HepG2 (cell line): ENCODE measurements around the gene KLF11. TPM values are rescaled to one million over a fixed set of nuclear protein-coding genes. Genes with fewer than 3 reads are reported as not detected.

Experiments used
- ATF7 ChIP-seq, 2 experiments: fragments of 450-650 bp in 1 of 2; sonication (generic) in 1 of 2; formaldehyde crosslinking in 1 of 2; IDR thresholded peaks; 2 replicates each; pipeline versions ENCODE4 v1.4.0 to v1.6.1; 2016 to 2020; ENCODE audit warnings: antibody characterized with exemption in 1 of 2, mild to moderate bottlenecking in 1 of 2, missing genetic modification reagents in 1 of 2
- CEBPB ChIP-seq: IDR thresholded peaks from 2 replicates; pipeline ENCODE4 v1.6.1; 2011; ENCODE audit warnings: low read depth, low read length, improper control_type of control experiment, borderline replicate concordance
- ETS1 ChIP-seq: sonication (generic); formaldehyde crosslinking; IDR thresholded peaks from 2 replicates; pipeline ENCODE4 v1.4.0; 2020; ENCODE audit warnings: missing genetic modification reagents
- FOXP1 ChIP-seq, 2 experiments: fragments of 450-650 bp in 1 of 2; IDR thresholded peaks; 2 replicates each; pipeline ENCODE4 v1.6.1; 2017 to 2018; ENCODE audit warnings: antibody characterized with exemption in 1 of 2
- GATAD1 ChIP-seq: IDR thresholded peaks from 2 replicates; pipeline ENCODE4 v1.6.1; 2016; ENCODE audit warnings: missing genetic modification reagents, missing compliant biosample characterization
- GATAD2A ChIP-seq: IDR thresholded peaks from 2 replicates; pipeline ENCODE4 v1.6.1; 2016
- HDAC1 ChIP-seq: sonication (generic); formaldehyde crosslinking; IDR thresholded peaks from 2 replicates; pipeline ENCODE4 v1.5.1; 2020; ENCODE audit warnings: mild to moderate bottlenecking, missing genetic modification reagents
- HMG20A ChIP-seq: IDR thresholded peaks from 2 replicates; pipeline ENCODE4 v1.6.1; 2016; ENCODE audit warnings: borderline replicate concordance
- HNRNPH1 ChIP-seq: fragments of 200-400 bp; formaldehyde crosslinking; optimal IDR thresholded peaks from 2 replicates; pipeline ENCODE3; 2017; ENCODE audit warnings: mild to moderate bottlenecking, low read depth, low read length
- HOXA5 ChIP-seq: sonication (generic); formaldehyde crosslinking; IDR thresholded peaks from 2 replicates; pipeline ENCODE4 v1.4.0; 2020; ENCODE audit warnings: missing genetic modification reagents
- IRF2 ChIP-seq: IDR thresholded peaks from 2 replicates; pipeline ENCODE4 v1.6.1; 2018; ENCODE audit warnings: missing genetic modification reagents, missing compliant biosample characterization
- KAT8 ChIP-seq: IDR thresholded peaks from 2 replicates; pipeline ENCODE4 v1.6.1; 2016; ENCODE audit warnings: missing genetic modification reagents, missing compliant biosample characterization
- KDM2A ChIP-seq: sonication (generic); formaldehyde crosslinking; IDR thresholded peaks from 2 replicates; pipeline ENCODE4 v1.4.0; 2020; ENCODE audit warnings: low read depth, missing genetic modification reagents, borderline replicate concordance
- KDM4B ChIP-seq: sonication (generic); formaldehyde crosslinking; IDR thresholded peaks from 2 replicates; pipeline ENCODE4 v1.4.0; 2020; ENCODE audit warnings: missing genetic modification reagents
- KLF16 ChIP-seq, 2 experiments: sonication (generic) in 1 of 2; formaldehyde crosslinking in 1 of 2; IDR thresholded peaks; 2 replicates each; pipeline versions ENCODE4 v1.6.1 to v1.8.0; 2016 to 2023; ENCODE audit warnings: missing genetic modification reagents in 2 of 2, missing compliant biosample characterization in 1 of 2
- LCORL ChIP-seq, 2 experiments: fragments of 450-650 bp in 1 of 2; sonication (generic) in 1 of 2; formaldehyde crosslinking in 1 of 2; IDR thresholded peaks; 2 replicates each; pipeline versions ENCODE4 v1.5.0 to v1.6.1; 2017 to 2020; ENCODE audit warnings: antibody characterized with exemption in 1 of 2, missing genetic modification reagents in 1 of 2
- MTERF4 ChIP-seq: sonication (generic); formaldehyde crosslinking; IDR thresholded peaks from 2 replicates; pipeline ENCODE4 v1.8.0; 2023; ENCODE audit warnings: mild to moderate bottlenecking, missing genetic modification reagents
- MXI1 ChIP-seq: IDR thresholded peaks from 3 replicates; pipeline ENCODE4 v1.6.1; 2012; ENCODE audit warnings: low read depth, low read length, inconsistent platforms, borderline replicate concordance
- PAF1 ChIP-seq: IDR thresholded peaks from 2 replicates; pipeline ENCODE4 v1.6.1; 2016; ENCODE audit warnings: missing genetic modification reagents, missing compliant biosample characterization
- PAXIP1 ChIP-seq: sonication (generic); formaldehyde crosslinking; conservative IDR thresholded peaks from 2 replicates; pipeline ENCODE4 v1.4.0; 2020; ENCODE audit warnings: mild to moderate bottlenecking, missing genetic modification reagents, moderate library complexity
- RXRA ChIP-seq: sonication (generic); formaldehyde crosslinking; IDR thresholded peaks from 2 replicates; pipeline ENCODE4 v1.5.1; 2020; ENCODE audit warnings: missing genetic modification reagents
- RXRB ChIP-seq: IDR thresholded peaks from 2 replicates; pipeline ENCODE4 v1.6.1; 2016; ENCODE audit warnings: borderline replicate concordance, missing genetic modification reagents, missing compliant biosample characterization
- SMAD3 ChIP-seq: sonication (generic); formaldehyde crosslinking; IDR thresholded peaks from 2 replicates; pipeline ENCODE4 v1.4.0; 2020; ENCODE audit warnings: missing genetic modification reagents
- SNAPC5 ChIP-seq: sonication (generic); formaldehyde crosslinking; IDR thresholded peaks from 2 replicates; pipeline ENCODE4 v1.8.1; 2023; ENCODE audit warnings: mild to moderate bottlenecking, missing genetic modification reagents, borderline replicate concordance
- SP4 ChIP-seq: sonication (generic); formaldehyde crosslinking; IDR thresholded peaks from 2 replicates; pipeline ENCODE4 v1.8.1; 2023; ENCODE audit warnings: mild to moderate bottlenecking, missing genetic modification reagents
- TEAD3 ChIP-seq: optimal IDR thresholded peaks from 2 replicates; pipeline ENCODE3; 2016; ENCODE audit warnings: borderline replicate concordance
- polyA plus RNA-seq, 8 experiments: library from polyadenylated mRNA; depleted of rRNA in 3 of 8; stranded (reverse) in 7 of 8; unstranded in 1 of 8; fragments of >200 nt; fragmentation: Illumina TruSeq in 4 of 8; extraction: Trizol in 4 of 8; gene quantifications; 2 replicates each; pipeline versions ENCODE4 v1.2.1 to v1.2.3, GENCODE V29; 2011 to 2016; ENCODE audit warnings: low read depth in 4 of 8, missing spikeins in 1 of 8, mixed read lengths in 1 of 8; ENCODE audit not compliant: insufficient read depth in 1 of 8
- total RNA-seq, 5 experiments: library from RNA; depleted of rRNA; stranded (reverse); fragments of >200 nt; fragmentation: Illumina TruSeq; extraction: Trizol; gene quantifications; 2 replicates each; pipeline ENCODE4 v1.2.3, GENCODE V29; 2016; ENCODE audit warnings: low read depth in 1 of 5

The KLF11 gene
- total and polyA plus RNA-seq, 2 of the 13 experiments (the other 11 are each of a cell fraction or from before 2014, with no cell fraction given) = 2.5 to 11.8 TPM

- TF ChIP-seq IRF2 (CRISPR knock-in tag) = 0 out of 2 replicates have a peak, but pooled peaks have one; percentile 40
- TF ChIP-seq RXRA (CRISPR knock-in tag) = peak; percentile 74; the same call in 1 of the 2 replicates
- peak; percentile 29; the same call in 1 of the 2 replicates for TF ChIP-seq GATAD1 (CRISPR knock-in tag)
- TF ChIP-seq SP4 (CRISPR knock-in tag) = no peak
- peak; percentile 19; the same call in 1 of the 3 replicates for TF ChIP-seq MXI1
- no peak for TF ChIP-seq ETS1 (CRISPR knock-in tag)
- no peak for TF ChIP-seq SNAPC5 (CRISPR knock-in tag)
- TF ChIP-seq HOXA5 (CRISPR knock-in tag) = 0 out of 2 replicates have a peak, but pooled peaks have one; percentile 32
- TF ChIP-seq KAT8 (CRISPR knock-in tag) = no peak
- no peak for TF ChIP-seq MTERF4 (CRISPR knock-in tag)
- 0 out of 2 replicates have a peak, but pooled peaks have one; percentile 29 for TF ChIP-seq HDAC1
- TF ChIP-seq CEBPB = peak; percentile 99
- TF ChIP-seq ATF7 (IDR thresholded peaks at IDR 0.05) = 0 out of 2 replicates have a peak, but pooled peaks have one; percentile 10
- no peak for TF ChIP-seq ATF7 (CRISPR knock-in tag; IDR thresholded peaks at IDR 0.05)
- peak in 1 of 2 experiments; percentile 62; a peak in 2 of 4 replicates for TF ChIP-seq KLF16 (CRISPR knock-in tag; IDR thresholded peaks at IDR 0.05)
- no peak for TF ChIP-seq PAF1 (CRISPR knock-in tag)
- TF ChIP-seq HMG20A (CRISPR knock-in tag) = peak; percentile 64
- TF ChIP-seq PAXIP1 (CRISPR knock-in tag) = peak; percentile 41; the same call in 1 of the 2 replicates
- TF ChIP-seq KDM4B = 0 out of 2 replicates have a peak, but pooled peaks have one; percentile 32
- TF ChIP-seq RXRB = peak; percentile 96
- peak; percentile 81 for TF ChIP-seq TEAD3
- no peak for TF ChIP-seq HNRNPH1
- peak; percentile 95 for TF ChIP-seq GATAD2A
- peak; percentile 81 for TF ChIP-seq SMAD3 (CRISPR knock-in tag)
- TF ChIP-seq FOXP1 (IDR thresholded peaks at IDR 0.05) = no peak
- TF ChIP-seq FOXP1 (CRISPR knock-in tag; IDR thresholded peaks at IDR 0.05) = peak; percentile 55; the same call in 1 of the 2 replicates
- no peak for TF ChIP-seq LCORL (IDR thresholded peaks at IDR 0.05)
- TF ChIP-seq LCORL (CRISPR knock-in tag; IDR thresholded peaks at IDR 0.05) = peak; percentile 42; the same call in 1 of the 2 replicates
- TF ChIP-seq KDM2A = peak; percentile 27; the same call in 1 of the 2 replicates
Measured at GRCh38 chr2:10019174-10019573, 24.2 kb upstream of the KLF11 start (continued).
